IPS-15b (cell line): ENCODE results near the gene PHF23.

Source experiments
- H3K27me3 ChIP-seq: one replicate; pipeline ENCODE4 v1.6.1; 2013; ENCODE audit warnings: low read length; ENCODE audit not compliant: control insufficient read depth, insufficient read depth
- H3K36me3 ChIP-seq: one replicate; pipeline ENCODE4 v1.6.1; 2013; ENCODE audit warnings: low read length; ENCODE audit not compliant: control insufficient read depth, insufficient read depth
- H3K4me1 ChIP-seq: one replicate; pipeline ENCODE4 v1.6.1; 2013; ENCODE audit warnings: mild to moderate bottlenecking, low read length; ENCODE audit not compliant: control insufficient read depth, insufficient read depth
- H3K4me3 ChIP-seq: one replicate; pipeline ENCODE4 v1.5.1; 2013; ENCODE audit warnings: low read depth, low read length
- H3K9ac ChIP-seq: one replicate; pipeline ENCODE4 v1.6.1; 2013; ENCODE audit warnings: low read depth, mild to moderate bottlenecking, low read length
- H3K9me3 ChIP-seq: one replicate; pipeline ENCODE4 v1.6.1; 2013; ENCODE audit warnings: mild to moderate bottlenecking, low read length; ENCODE audit not compliant: control insufficient read depth, insufficient read depth

PHF23 gene

DNA sequence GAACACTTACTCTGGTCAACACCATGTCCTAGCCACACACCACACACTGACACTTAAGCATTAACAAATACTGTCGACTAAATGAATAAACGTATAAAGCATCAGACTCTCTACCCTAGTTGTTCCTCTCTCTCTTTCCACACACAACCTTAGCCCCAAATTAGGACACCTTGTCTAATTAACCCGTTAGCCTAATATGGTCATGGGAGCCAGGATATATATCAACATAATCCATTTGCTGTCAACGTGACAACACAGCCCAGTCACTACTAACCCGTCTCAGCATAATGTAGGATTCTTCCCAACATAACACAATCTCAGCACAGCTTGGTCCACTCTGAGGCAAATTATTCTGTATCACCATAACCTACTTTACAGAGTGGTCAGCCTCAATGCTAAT lies 7.1 kb downstream of the PHF23 start:
- Histone ChIP-seq H3K27me3 (no peaks in the 10 kb centered on the region), H3K9me3 (no peaks in the 10 kb centered on the region), H3K4me1 (peaks cover 4% of the 10 kb centered on the region), H3K4me3 (no peak overlapping the region), H3K9ac (no peak overlapping the region), H3K36me3 (peaks cover 53% of the 10 kb centered on the region)

DNA sequence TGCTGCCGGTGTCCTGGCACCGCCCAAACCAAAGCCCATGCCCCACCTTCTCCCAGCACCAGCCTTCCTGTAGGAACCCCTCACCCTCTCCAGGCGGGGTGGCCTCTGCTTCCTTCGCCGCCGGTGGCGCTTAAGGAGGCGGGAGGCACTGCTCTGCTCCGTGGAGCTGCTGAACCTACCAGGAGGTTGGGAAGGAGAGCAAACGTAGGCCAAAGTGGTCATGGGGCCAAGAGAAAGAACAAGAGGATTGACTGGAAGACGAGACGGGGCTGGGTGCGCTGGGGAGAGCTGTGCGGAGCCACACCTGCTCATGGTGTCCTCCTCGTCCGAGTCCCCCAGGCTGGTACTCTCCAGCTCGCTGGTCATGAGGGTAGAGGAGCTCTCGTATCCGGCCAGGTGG lies 9.8 kb downstream of the PHF23 start:
- H3K27me3 ChIP-seq = no peaks in the 10 kb centered on the region
- H3K9ac ChIP-seq = no peak overlapping the region
- H3K4me1 ChIP-seq = peaks cover 3% of the 10 kb centered on the region
- no peaks in the 10 kb centered on the region for H3K9me3 ChIP-seq
- H3K36me3 ChIP-seq = peaks cover 55% of the 10 kb centered on the region
- H3K4me3 ChIP-seq = no peak overlapping the region

- H3K4me1 ChIP-seq = peaks cover 3% of the 10 kb centered on the region
- H3K4me3 ChIP-seq = no peak overlapping the region
- H3K36me3 ChIP-seq = peaks cover 60% of the 10 kb centered on the region
- no peak overlapping the region for H3K9ac ChIP-seq
- no peaks in the 10 kb centered on the region for H3K27me3 ChIP-seq
- H3K9me3 ChIP-seq = no peaks in the 10 kb centered on the region
These were observed 10.3 kb downstream of the PHF23 start for GRCh38 chr17:7228920-7229319.

DNA sequence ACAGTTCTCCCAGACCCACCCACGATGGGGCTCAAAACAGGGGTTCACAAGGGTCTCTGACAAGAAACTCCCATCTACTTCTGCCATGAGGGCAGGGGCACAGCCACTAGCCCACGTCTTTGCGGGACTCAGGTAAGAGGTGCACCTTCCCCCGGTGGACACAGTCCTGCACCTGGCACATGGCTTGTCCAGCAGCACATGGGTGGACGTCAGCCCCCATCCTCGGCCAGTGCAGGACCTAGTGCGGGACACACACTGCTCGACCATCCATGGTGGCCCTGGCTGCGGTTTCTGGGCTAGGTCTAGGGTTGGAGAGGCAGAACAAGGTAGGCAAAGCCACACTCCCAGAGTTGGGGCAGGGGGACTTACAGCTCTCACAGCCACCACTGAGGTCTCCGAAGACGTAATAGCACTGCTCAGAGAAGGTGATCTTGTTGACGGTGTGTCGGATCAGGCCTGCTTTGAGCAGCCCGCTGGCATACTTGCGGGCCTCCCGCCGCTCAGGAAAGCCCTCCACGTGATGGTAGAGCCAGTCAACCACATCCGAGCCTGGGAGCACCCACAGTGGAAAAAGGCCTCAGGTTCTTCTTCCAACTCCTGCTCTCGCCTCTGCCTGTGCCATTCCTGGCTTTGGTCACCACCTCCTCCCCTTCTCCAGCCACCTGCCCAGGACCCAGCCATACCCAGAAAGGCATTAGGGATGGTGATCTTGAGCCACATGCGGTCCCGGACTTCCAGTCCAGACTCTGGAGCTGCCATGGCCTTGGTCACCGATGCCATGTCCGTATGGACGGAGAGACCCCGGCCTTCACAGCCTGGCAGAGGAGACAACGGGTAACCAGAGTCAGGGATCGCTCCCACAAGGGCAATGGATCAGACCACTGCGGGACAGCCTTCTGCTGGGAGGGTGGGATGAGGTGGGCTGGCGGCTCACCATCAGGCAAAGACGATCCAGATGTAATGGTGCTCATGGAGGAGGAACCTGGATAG lies 12.2 kb downstream of the PHF23 start:
- H3K9me3 ChIP-seq = no peaks in the 10 kb centered on the region
- H3K36me3 ChIP-seq = peaks cover 78% of the 10 kb centered on the region

DNA sequence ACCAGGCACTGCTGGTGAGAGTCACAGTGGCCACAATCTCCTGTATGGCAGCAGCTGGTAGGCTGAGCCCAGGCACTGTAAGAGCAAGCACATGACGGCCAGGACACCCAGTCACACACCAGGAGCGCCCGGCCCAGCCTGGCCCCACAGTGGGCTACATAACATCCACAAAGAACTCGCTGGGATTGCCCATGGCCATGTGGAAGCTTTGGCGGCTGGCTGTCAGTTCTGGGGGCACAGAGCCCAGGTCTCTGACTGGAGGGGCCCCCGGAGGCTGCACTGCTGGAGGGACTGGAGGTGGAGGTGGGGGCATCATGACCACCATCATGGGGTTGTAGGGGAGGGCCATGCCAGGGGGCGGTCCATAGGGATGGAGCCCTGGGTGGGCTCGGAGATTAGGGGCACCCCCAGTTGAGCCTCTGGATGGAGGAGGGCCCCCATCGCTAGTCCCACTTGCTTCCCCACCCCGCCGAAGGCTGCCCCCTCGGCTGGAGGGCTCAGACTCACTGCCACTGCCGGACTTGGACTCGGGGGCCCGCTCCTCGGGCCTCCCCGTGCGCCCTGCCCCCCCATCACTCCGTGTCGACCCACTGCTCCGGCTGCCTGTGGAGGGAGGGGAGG lies 13.4 kb downstream of the PHF23 start:
- peaks cover 89% of the 10 kb centered on the region for H3K36me3 ChIP-seq
- no peaks in the 10 kb centered on the region for H3K27me3 ChIP-seq
- no peaks in the 10 kb centered on the region for H3K4me1 ChIP-seq
- no peak overlapping the region for H3K9ac ChIP-seq
- no peaks in the 10 kb centered on the region for H3K9me3 ChIP-seq
- no peak overlapping the region for H3K4me3 ChIP-seq

More for the DNA sequence above, 12.2 kb downstream of the PHF23 start:
- H3K4me1 ChIP-seq = peaks cover under 1% of the 10 kb centered on the region
- H3K4me3 ChIP-seq = no peak overlapping the region
- H3K9ac ChIP-seq = no peak overlapping the region
- no peaks in the 10 kb centered on the region for H3K27me3 ChIP-seq

GRCh38 chr17:7224661-7225111 lies 14.6 kb downstream of the PHF23 start:
- Histone ChIP-seq H3K27me3 (no peaks in the 10 kb centered on the region), H3K4me3 (no peak overlapping the region), H3K9ac (no peak overlapping the region), H3K9me3 (no peaks in the 10 kb centered on the region), H3K4me1 (no peaks in the 10 kb centered on the region), H3K36me3 (peaks cover 79% of the 10 kb centered on the region)

- Histone ChIP-seq H3K36me3 (peaks cover 75% of the 10 kb centered on the region), H3K9me3 (no peaks in the 10 kb centered on the region), H3K4me3 (no peak overlapping the region), H3K4me1 (peaks cover under 1% of the 10 kb centered on the region), H3K27me3 (no peaks in the 10 kb centered on the region), H3K9ac (no peak overlapping the region)
These were observed 15.1 kb downstream of the PHF23 start for GRCh38 chr17:7224110-7224509.

GRCh38 chr17:7223375-7223774 lies 15.9 kb downstream of the PHF23 start:
- Histone ChIP-seq H3K4me1 (peaks cover 3% of the 10 kb centered on the region), H3K36me3 (peaks cover 69% of the 10 kb centered on the region), H3K9me3 (no peaks in the 10 kb centered on the region), H3K27me3 (no peaks in the 10 kb centered on the region), H3K4me3 (no peak overlapping the region), H3K9ac (no peak overlapping the region)

GRCh38 chr17:7222972-7223292 lies 16.3 kb downstream of the PHF23 start:
- H3K9ac ChIP-seq = no peak overlapping the region
- H3K27me3 ChIP-seq = no peaks in the 10 kb centered on the region
- H3K4me1 ChIP-seq = peaks cover 6% of the 10 kb centered on the region
- H3K9me3 ChIP-seq = no peaks in the 10 kb centered on the region
- peaks cover 65% of the 10 kb centered on the region for H3K36me3 ChIP-seq
- H3K4me3 ChIP-seq = no peak overlapping the region

GRCh38 chr17:7222093-7222971 lies 16.9 kb downstream of the PHF23 start:
- peaks cover 59% of the 10 kb centered on the region for H3K36me3 ChIP-seq
- no peak overlapping the region for H3K4me3 ChIP-seq
- H3K9ac ChIP-seq = no peak overlapping the region
- H3K4me1 ChIP-seq = peaks cover 6% of the 10 kb centered on the region
- H3K9me3 ChIP-seq = no peaks in the 10 kb centered on the region
- H3K27me3 ChIP-seq = no peaks in the 10 kb centered on the region

- Histone ChIP-seq H3K4me3 (no peak overlapping the region), H3K4me1 (peaks cover 6% of the 10 kb centered on the region), H3K27me3 (no peaks in the 10 kb centered on the region), H3K9ac (no peak overlapping the region), H3K36me3 (peaks cover 50% of the 10 kb centered on the region), H3K9me3 (no peaks in the 10 kb centered on the region)
These were observed 17.8 kb downstream of the PHF23 start for GRCh38 chr17:7221278-7222092.
